SK-N-SH (cell line): Measurements from ENCODE around the gene PRKCH. TPM values are rescaled to one million over a fixed set of nuclear protein-coding genes. Genes with fewer than 3 reads are reported as not detected.

Experiments
- CTCF ChIA-PET: fragments of 300-600, 350-600 bp; formaldehyde crosslinking; extraction: SDS; loops from one replicate; lab custom pipeline; 2021; lab: Yijun Ruan, JAX
- POLR2A ChIA-PET: fragments of 350-600 bp; sonication (Branson Sonifier 250); formaldehyde crosslinking; extraction: SDS; loops from one replicate; lab custom pipeline; 2020; ENCODE audit warnings: antibody characterized with exemption, inconsistent platforms; lab: Yijun Ruan, JAX
- DNase-seq: peaks from one replicate; pipeline ENCODE4 v3.0.0; 2012
- H2AFZ ChIP-seq: fragments of 200-600 bp; sonication (generic); 2 replicates; pipeline ENCODE4 v1.8.1; 2016; ENCODE audit warnings: antibody characterized with exemption, mild to moderate bottlenecking, low read depth
- H3F3A ChIP-seq: fragments of 200-600 bp; sonication (generic); replicated peaks from 2 replicates; pipeline ENCODE3; 2016; ENCODE audit warnings: antibody characterized with exemption, mild to moderate bottlenecking; ENCODE audit not compliant: insufficient read depth
- H3K27ac ChIP-seq, 2 experiments: fragments of 200-500 bp in 1 of 2; fragments of 200-600 bp in 1 of 2; sonication (Bioruptor generic) in 1 of 2; sonication (generic), shearing (Covaris generic) in 1 of 2; 2 replicates each; pipeline versions ENCODE4 v1.5.1 to v1.6.1; 2014 to 2016; ENCODE audit warnings: low read depth in 2 of 2, inconsistent platforms in 1 of 2, low read length in 1 of 2, mild to moderate bottlenecking in 1 of 2, mixed read lengths in 1 of 2
- H3K27me3 ChIP-seq: fragments of 200-600 bp; sonication (generic), shearing (Covaris generic); 2 replicates; pipeline ENCODE4 v1.6.1; 2016; ENCODE audit warnings: mixed run types; ENCODE audit not compliant: insufficient read depth
- H3K36me3 ChIP-seq, 2 experiments: fragments of 200-500 bp in 1 of 2; fragments of 200-600 bp in 1 of 2; sonication (Bioruptor generic) in 1 of 2; sonication (generic) in 1 of 2; replicated peaks in 1 of 2; 2 replicates each; pipeline versions ENCODE3 to v1.5.1; 2014 to 2016; ENCODE audit warnings: low read length in 1 of 2, mild to moderate bottlenecking in 1 of 2; ENCODE audit not compliant: insufficient read depth in 2 of 2, control insufficient read depth in 1 of 2
- H3K4me1 ChIP-seq, 2 experiments: fragments of 200-500 bp in 1 of 2; fragments of 200-600 bp in 1 of 2; sonication (Bioruptor generic) in 1 of 2; sonication (generic), shearing (Covaris generic) in 1 of 2; 2 replicates each; pipeline versions ENCODE4 v1.5.1 to v1.6.1; 2014 to 2016; ENCODE audit warnings: low read depth in 1 of 2, low read length in 1 of 2, mixed run types in 1 of 2; ENCODE audit not compliant: insufficient read depth in 2 of 2, control insufficient read depth in 1 of 2
- H3K4me2 ChIP-seq: fragments of 200-600 bp; sonication (generic), shearing (Covaris generic); 2 replicates; pipeline ENCODE4 v1.6.1; 2017; ENCODE audit warnings: mixed run types
- H3K4me3 ChIP-seq, 2 experiments: fragments of 200-500 bp in 1 of 2; fragments of 200-600 bp in 1 of 2; sonication (Bioruptor generic) in 1 of 2; sonication (generic), shearing (Covaris generic) in 1 of 2; 2 replicates each; pipeline versions ENCODE4 v1.5.1 to v1.8.1; 2014 to 2016; ENCODE audit warnings: low read depth in 2 of 2, inconsistent platforms in 1 of 2, low read length in 1 of 2, mild to moderate bottlenecking in 1 of 2, mixed read lengths in 1 of 2, moderate library complexity in 1 of 2
- H3K79me2 ChIP-seq: fragments of 200-600 bp; sonication (generic); 2 replicates; pipeline ENCODE4 v1.8.1; 2017; ENCODE audit warnings: mild to moderate bottlenecking; ENCODE audit not compliant: insufficient read depth
- H3K9ac ChIP-seq: fragments of 200-600 bp; sonication (generic); 2 replicates; pipeline ENCODE4 v1.6.1; 2017; ENCODE audit warnings: mixed run types
- H3K9me2 ChIP-seq: fragments of 200-600 bp; sonication (generic); 2 replicates; pipeline ENCODE4 v1.6.1; 2017; ENCODE audit warnings: mixed run types
- H3K9me3 ChIP-seq: fragments of 200-600 bp; sonication (generic); 2 replicates; pipeline ENCODE4 v1.6.1; 2017; ENCODE audit warnings: mixed run types, mild to moderate bottlenecking, moderate library complexity
- H4K20me1 ChIP-seq: fragments of 200-600 bp; sonication (generic); 2 replicates; pipeline ENCODE4 v1.6.1; 2017; ENCODE audit warnings: mild to moderate bottlenecking, mixed run types; ENCODE audit not compliant: insufficient read depth
- CTCF ChIP-seq: fragments of 200-600 bp; sonication (generic); IDR thresholded peaks from 2 replicates; pipeline ENCODE4 v1.6.1; 2017; ENCODE audit warnings: antibody characterized with exemption, mild to moderate bottlenecking, moderate library complexity
- EP300 ChIP-seq, 2 experiments: IDR thresholded peaks; 2 replicates each; pipeline versions ENCODE4 v1.4.0 to v1.6.1; 2012; ENCODE audit warnings: borderline replicate concordance in 1 of 2, low read depth in 1 of 2, low read length in 1 of 2
- FOXJ3 ChIP-seq: sonication (generic); formaldehyde crosslinking; IDR thresholded peaks from 2 replicates; pipeline ENCODE4 v1.5.1; 2020; ENCODE audit warnings: mild to moderate bottlenecking, missing genetic modification reagents
- IRF3 ChIP-seq: fragments of 150-350 bp; IDR thresholded peaks from 2 replicates; pipeline ENCODE4 v1.6.1; 2016; ENCODE audit warnings: mild to moderate bottlenecking, low read depth, low read length
- JUND ChIP-seq: IDR thresholded peaks from 2 replicates; pipeline ENCODE4 v1.4.0; 2012
- NFIC ChIP-seq: IDR thresholded peaks from 2 replicates; pipeline ENCODE4 v1.4.0; 2012; ENCODE audit warnings: borderline replicate concordance
- RAD21 ChIP-seq: IDR thresholded peaks from 2 replicates; pipeline ENCODE4 v1.6.1; 2012; ENCODE audit warnings: mild to moderate bottlenecking, low read length
- REST ChIP-seq: IDR thresholded peaks from 2 replicates; pipeline ENCODE4 v1.6.1; 2012; ENCODE audit warnings: mild to moderate bottlenecking, low read depth, low read length, moderate library complexity
- SMC3 ChIP-seq: IDR thresholded peaks from 2 replicates; pipeline ENCODE4 v1.6.1; 2012; ENCODE audit warnings: low read depth, low read length, improper control_type of control experiment
- TAF1 ChIP-seq: IDR thresholded peaks from 2 replicates; pipeline ENCODE4 v1.6.1; 2012; ENCODE audit warnings: low read depth, mild to moderate bottlenecking, low read length, moderate library complexity, borderline replicate concordance
- WGBS: methylation state at CpG from one replicate; pipeline ENCODE4 v1.1.6; 2017; ENCODE audit warnings: low lambda C conversion rate; 5-methylcytosine and 5-hydroxymethylcytosine counted together
- polyA plus RNA-seq, 3 experiments: library from polyadenylated mRNA; depleted of rRNA; stranded (reverse); fragments of >200 nt; gene quantifications; 2 replicates each; pipeline ENCODE4 v1.2.3, GENCODE V29; 2012

Gene PRKCH
- polyA plus RNA-seq, 1 of the 3 experiments (the other 2 are of a cell fraction), result 4.2 TPM

GRCh38 chr14:61483476-61483875, 162.1 kb downstream of the PRKCH start:
- TF ChIP-seq JUND, result no peak
- Histone ChIP-seq H3K4me3 (no peak overlapping the region), H4K20me1 (no peaks in the 10 kb centered on the region), H3K27ac (peak overlapping the region in 1 of 2 experiments; percentile 73; a peak in 1 of 4 replicates), H3K4me1 (peaks cover 0 to 45% of the 10 kb centered on the region in 2 experiments; a peak in 1 of 4 replicates), H3K9me2 (no peaks in the 10 kb centered on the region), H3K36me3 (no peaks in the 10 kb centered on the region), H3K9ac (no peak overlapping the region), H3K27me3 (no peaks in the 10 kb centered on the region), H3K4me2 (no peak overlapping the region), H3K79me2 (no peaks in the 10 kb centered on the region), H3F3A (no peaks in the 10 kb centered on the region), H2AFZ (no peak overlapping the region), H3K9me3 (no peaks in the 10 kb centered on the region)
- POLR2A ChIA-PET, result no interaction called here
- no peak for DNase-seq
- CTCF ChIA-PET, result interaction anchor here (0.6 to 1.8 kb wide), 3 partner anchors 8 to 12 kb away, joined by 3 to 5 read pairs (median 4); no protein-coding TSS in a partner anchor
- 98% methylated on average over 6 of the region's 7 CpGs for WGBS

GRCh38 chr14:61484031-61484430, 162.7 kb downstream of the PRKCH start:
- Histone ChIP-seq H3K27me3 (no peaks in the 10 kb centered on the region), H3K4me3 (no peak overlapping the region), H4K20me1 (no peaks in the 10 kb centered on the region), H2AFZ (no peak overlapping the region), H3K79me2 (no peaks in the 10 kb centered on the region), H3K4me1 (peaks cover 0 to 43% of the 10 kb centered on the region in 2 experiments; a peak in 1 of 4 replicates), H3K9me3 (no peaks in the 10 kb centered on the region), H3K27ac (no peak overlapping the region), H3K9me2 (no peaks in the 10 kb centered on the region), H3F3A (no peaks in the 10 kb centered on the region), H3K4me2 (no peak overlapping the region), H3K36me3 (no peaks in the 10 kb centered on the region), H3K9ac (no peak overlapping the region)
- ChIA-PET CTCF (interaction anchor here (0.6 to 1.8 kb wide), 4 partner anchors 9 to 246 kb away, joined by 3 to 5 read pairs (median 4); no protein-coding TSS in a partner anchor), POLR2A (no interaction called here)
- DNase-seq, result no peak
- WGBS, result 93% methylated on average over 9 of the region's 9 CpGs
- no peak for TF ChIP-seq TAF1
- TF ChIP-seq, all 33 proteins: peak for 0

GRCh38 chr14:61484826-61485584, 163.6 kb downstream of the PRKCH start:
- H2AFZ ChIP-seq, result no peak overlapping the region
- peak; percentile 60 for DNase-seq
- no peaks in the 10 kb centered on the region for H4K20me1 ChIP-seq
- no peak overlapping the region for H3K9ac ChIP-seq
- ChIA-PET CTCF (interaction anchor here (0.6 to 1.7 kb wide), 3 partner anchors 10 to 245 kb away, joined by 3 to 5 read pairs (median 4); no protein-coding TSS in a partner anchor), POLR2A (interaction anchor here (0.6 to 1.0 kb wide), 2 partner anchors 15 to 210 kb away, joined by 3 to 5 read pairs; partner anchors contain the start of gene HIF1A)
- peak overlapping the region in 1 of 2 experiments; percentile 48; a peak in 2 of 4 replicates for H3K27ac ChIP-seq
- no peak overlapping the region for H3K4me2 ChIP-seq
- no peaks in the 10 kb centered on the region for H3K79me2 ChIP-seq
- no peaks in the 10 kb centered on the region for H3K9me2 ChIP-seq
- H3K9me3 ChIP-seq, result no peaks in the 10 kb centered on the region
- 83% methylated on average over 8 of the region's 8 CpGs for WGBS
- TF ChIP-seq JUND, result no peak
- TF ChIP-seq CTCF, result no peak
- no peak for TF ChIP-seq IRF3
- peak in 1 of 2 experiments; percentile 69; a peak in 2 of 4 replicates for TF ChIP-seq EP300 (IDR thresholded peaks at IDR 0.05; ENCODE audit: borderline replicate concordance in 1 of 2, low read depth in 1 of 2, low read length in 1 of 2)
- TF ChIP-seq NFIC, result no peak
- no peak for TF ChIP-seq SMC3
- TF ChIP-seq REST, result no peak
- TF ChIP-seq RAD21, result peak; percentile 23; the same call in 1 of the 2 replicates
- TF ChIP-seq FOXJ3, result no peak
- no peaks in the 10 kb centered on the region for H3F3A ChIP-seq
- peaks cover 0 to 34% of the 10 kb centered on the region in 2 experiments; a peak in 1 of 4 replicates for H3K4me1 ChIP-seq
- no peak overlapping the region for H3K4me3 ChIP-seq
- H3K27me3 ChIP-seq, result no peaks in the 10 kb centered on the region
- H3K36me3 ChIP-seq, result no peaks in the 10 kb centered on the region
